K562 (cell line): Measurements from ENCODE around the gene ZBTB16. TPM values are rescaled to one million over a fixed set of nuclear protein-coding genes. Genes with fewer than 3 reads are reported as not detected.

Experiments
- ATAC-seq: fragments of 200-7000 bp; cut with Tn5 transposase; 3 replicates; pipeline ENCODE4 v1.9.1; 2020; ENCODE audit warnings: moderate library complexity
- BruUV-seq: library from RNA; stranded (reverse); fragments of 400-500 nt; replicated peaks from 2 replicates; lab custom pipeline; 2021; lab: Mats Ljungman, UMichigan
- CTCF ChIA-PET: fragments of 300-600 bp; formaldehyde crosslinking; extraction: SDS; loops from one replicate; lab custom pipeline; 2021; ENCODE audit warnings: low intra/inter-chr PET ratio; lab: Yijun Ruan, JAX
- POLR2A ChIA-PET: fragments of 300-600, 350-650 bp; sonication (Branson Sonifier 250); formaldehyde crosslinking; extraction: SDS; loops from one replicate; lab custom pipeline; 2021; ENCODE audit warnings: antibody characterized with exemption, inconsistent platforms; lab: Yijun Ruan, JAX
- DNase-seq, 4 experiments: peaks; one replicate each; pipeline versions ENCODE4 v3.0.0 to v3.0.0-alpha.2; 2011 to 2018; ENCODE audit warnings: low spot score in 3 of 4, mixed read lengths in 3 of 4; ENCODE audit errors: extremely low read depth in 1 of 4
- FAIRE-seq: peaks from 2 replicates; lab custom pipeline; 2011; peaks lifted over from hg19 to GRCh38; lab: Jason Lieb, UNC
- H2AFZ ChIP-seq: 2 replicates; pipeline ENCODE4 v1.6.0; 2011; ENCODE audit warnings: low read depth, low read length, control low read depth, inconsistent platforms
- H3K27ac ChIP-seq: fragments of 200-600 bp; 3 replicates; pipeline ENCODE4 v1.8.0; 2011; ENCODE audit warnings: low read depth, mild to moderate bottlenecking, control low read depth, inconsistent platforms, low read length, moderate library complexity, mixed read lengths; ENCODE audit errors: extremely low read depth
- H3K27me3 ChIP-seq, 2 experiments: fragments of 300-600 bp in 1 of 2; 2 replicates in 1 of 2; 3 replicates in 1 of 2; pipeline versions ENCODE4 v1.6.0 to v1.8.0; 2011; ENCODE audit warnings: inconsistent platforms in 2 of 2, low read length in 2 of 2, mild to moderate bottlenecking in 1 of 2, mixed read lengths in 1 of 2, moderate library complexity in 1 of 2; ENCODE audit not compliant: control insufficient read depth in 2 of 2, insufficient read depth in 2 of 2
- H3K36me3 ChIP-seq: fragments of 300-600 bp; 3 replicates; pipeline ENCODE4 v1.8.0; 2011; ENCODE audit warnings: mild to moderate bottlenecking, low read length, inconsistent platforms; ENCODE audit not compliant: control insufficient read depth, insufficient read depth
- H3K4me1 ChIP-seq, 2 experiments: fragments of 200-600 bp in 1 of 2; replicated peaks in 1 of 2; 2 replicates in 1 of 2; 3 replicates in 1 of 2; pipeline versions ENCODE4 v1.5.1 to v1.8.0; 2011; ENCODE audit warnings: inconsistent platforms in 2 of 2, low read length in 2 of 2, mild to moderate bottlenecking in 1 of 2, mixed read lengths in 1 of 2, moderate library complexity in 1 of 2; ENCODE audit not compliant: control insufficient read depth in 2 of 2, insufficient read depth in 2 of 2
- H3K4me2 ChIP-seq: 2 replicates; pipeline ENCODE4 v1.6.1; 2011; ENCODE audit warnings: low read length, control low read depth, inconsistent platforms, mixed read lengths; ENCODE audit not compliant: insufficient read depth
- H3K4me3 ChIP-seq: fragments of 200-600 bp; sonication (generic), shearing (Covaris generic); 2 replicates; pipeline ENCODE4 v1.5.1; 2016; ENCODE audit warnings: control low read depth, inconsistent platforms
- H3K79me2 ChIP-seq: fragments of 200-600 bp; 3 replicates; pipeline ENCODE4 v1.8.0; 2011; ENCODE audit warnings: low read length, inconsistent platforms; ENCODE audit not compliant: control insufficient read depth, insufficient read depth
- H3K9ac ChIP-seq, 2 experiments: 2 replicates each; pipeline versions ENCODE4 v1.6.0 to v1.6.1; 2011; ENCODE audit warnings: low read depth in 2 of 2, low read length in 2 of 2, control low read depth in 1 of 2, inconsistent platforms in 1 of 2, mild to moderate bottlenecking in 1 of 2, mixed read lengths in 1 of 2; ENCODE audit not compliant: insufficient read depth in 1 of 2
- H3K9me1 ChIP-seq: one replicate; pipeline ENCODE4 v1.6.0; 2011; ENCODE audit warnings: inconsistent platforms, mild to moderate bottlenecking, low read length, moderate library complexity; ENCODE audit not compliant: control insufficient read depth, insufficient read depth
- H3K9me3 ChIP-seq: replicated peaks from 2 replicates; pipeline ENCODE4 v1.5.1; 2011; ENCODE audit warnings: low read depth, low read length, inconsistent platforms; ENCODE audit not compliant: control insufficient read depth, insufficient read depth
- H4K20me1 ChIP-seq: replicated peaks from 2 replicates; pipeline ENCODE4 v1.6.1; 2011; ENCODE audit warnings: low read length, inconsistent platforms, mixed read lengths; ENCODE audit not compliant: control insufficient read depth, insufficient read depth
- CEBPB ChIP-seq: fragments of 450-650 bp; IDR thresholded peaks from 2 replicates; pipeline ENCODE4 v1.6.1; 2016; ENCODE audit warnings: missing genetic modification characterization, missing compliant biosample characterization
- EZH2 ChIP-seq: IDR thresholded peaks from 2 replicates; pipeline ENCODE4 v1.6.1; 2012; ENCODE audit warnings: low read depth, mild to moderate bottlenecking, inconsistent platforms, low read length, borderline replicate concordance
- GATAD2B ChIP-seq: fragments of 450-650 bp; IDR thresholded peaks from 2 replicates; pipeline ENCODE4 v1.6.1; 2017; ENCODE audit warnings: mild to moderate bottlenecking, borderline replicate concordance
- TAL1 ChIP-seq: fragments of 450-650 bp; IDR thresholded peaks from 2 replicates; pipeline ENCODE4 v1.6.1; 2016; ENCODE audit warnings: mild to moderate bottlenecking
- TFE3 ChIP-seq: fragments of 450-650 bp; formaldehyde crosslinking; IDR thresholded peaks from 2 replicates; pipeline ENCODE4 v1.4.0; 2020; ENCODE audit warnings: mild to moderate bottlenecking, mixed read lengths
- ZNF586 ChIP-seq: fragments of 450-650 bp; formaldehyde crosslinking; conservative IDR thresholded peaks from 2 replicates; pipeline ENCODE4 v1.4.0; 2020; ENCODE audit warnings: mild to moderate bottlenecking, moderate library complexity
- ZNF589 ChIP-seq: fragments of 200-800 bp; sonication (Bioruptor generic); IDR thresholded peaks from 2 replicates; pipeline ENCODE4 v1.6.1; 2016; ENCODE audit warnings: low read depth, missing genetic modification characterization, missing compliant biosample characterization
- WGBS: fragments of 100-300 bp; shearing (Covaris generic); methylation state at CpG from one replicate; pipeline ENCODE4 v1.1.6; 2016; ENCODE audit warnings: low coverage, mixed read lengths; ENCODE audit not compliant: insufficient coverage; ENCODE audit errors: missing lambda C conversion rate; 5-methylcytosine and 5-hydroxymethylcytosine counted together
- in situ Hi-C: fragments of 300-500 bp; cut with MboI; formaldehyde crosslinking; loops from 4 replicates; pipeline ENCODE4 v1.15.0; 2018; ENCODE audit warnings: inconsistent platforms, mixed read lengths
- intact Hi-C: fragments of 100-400 bp; cut with micrococcal nuclease; formaldehyde crosslinking; loops from 2 replicates; pipeline ENCODE4 v1.14.2; 2022
- polyA plus RNA-seq, 8 experiments: library from polyadenylated mRNA; depleted of rRNA in 4 of 8; stranded (reverse) in 5 of 8; unstranded in 3 of 8; fragments of >200 nt; fragmentation: Nextera tagmentation in 2 of 8; fragmentation: Illumina TruSeq in 1 of 8; extraction: Ambion mirVana in 2 of 8; extraction: Trizol in 1 of 8; gene quantifications; 2 replicates each; pipeline versions ENCODE4 v1.2.1 to v1.2.3, GENCODE V29; 2011 to 2014; ENCODE audit warnings: inconsistent platforms in 1 of 8, missing spikeins in 1 of 8
- total RNA-seq, 7 experiments: library from RNA; depleted of rRNA in 6 of 7; stranded (reverse); fragments of >200 nt in 6 of 7; fragmentation: Illumina TruSeq in 2 of 7; extraction: Trizol in 2 of 7; gene quantifications; 2 replicates each; pipeline versions ENCODE4 v1.2.1 to v1.2.3, GENCODE V29; 2011 to 2021; ENCODE audit warnings: low replicate concordance in 1 of 7
- TF ChIP-seq, protein P1 (sequence below): fragments of 450-650 bp; IDR thresholded peaks from 2 replicates; pipeline ENCODE4 v1.6.1; 2018; ENCODE audit warnings: mild to moderate bottlenecking, low read depth; ENCODE audit not compliant: partially characterized antibody

Gene ZBTB16
- total and polyA plus RNA-seq, 9 of the 15 experiments (the other 6 are each of a cell fraction or from before 2014, with no cell fraction given): 0.06 to 0.40 (median 0.24) TPM; not detected in 4

DNA sequence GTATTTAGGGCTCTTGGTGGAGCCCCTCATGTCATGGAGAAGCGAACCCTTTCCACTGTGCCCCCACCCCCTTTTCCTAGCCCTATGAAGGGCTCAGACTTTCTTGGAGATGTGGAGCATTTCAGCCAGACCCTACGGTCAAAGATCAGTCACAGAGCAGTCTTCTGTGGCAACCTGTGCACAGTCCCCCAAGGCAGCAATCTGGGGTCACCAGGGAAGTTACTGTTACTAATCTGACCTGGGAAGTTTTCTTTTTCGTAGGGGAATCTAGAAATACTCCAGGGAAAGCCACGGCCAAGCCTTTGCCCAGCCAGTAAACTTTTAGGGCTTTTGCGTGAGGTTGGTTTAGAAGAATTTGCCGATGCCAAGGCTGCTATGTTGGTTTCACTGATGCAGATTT is 50.6 kb downstream of the ZBTB16 start:
- intact Hi-C loops (no loop called here), in situ Hi-C loops (no loop called here)
- Histone ChIP-seq H3K27me3 (peaks cover 41 to 49% of the 10 kb centered on the region in 2 experiments), H3K79me2 (no peaks in the 10 kb centered on the region), H3K9me3 (no peaks in the 10 kb centered on the region), H3K9me1 (no peaks in the 10 kb centered on the region), H2AFZ (no peak overlapping the region), H3K4me1 (no peaks in the 10 kb centered on the region), H4K20me1 (no peaks in the 10 kb centered on the region), H3K36me3 (no peaks in the 10 kb centered on the region), H3K4me2 (no peak overlapping the region), H3K9ac (no peak overlapping the region), H3K4me3 (no peak overlapping the region), H3K27ac (no peak overlapping the region)
- ATAC-seq: no peak
- no peak for TF ChIP-seq GATAD2B
- no peak for TF ChIP-seq EZH2
- TF ChIP-seq, protein P1, sequence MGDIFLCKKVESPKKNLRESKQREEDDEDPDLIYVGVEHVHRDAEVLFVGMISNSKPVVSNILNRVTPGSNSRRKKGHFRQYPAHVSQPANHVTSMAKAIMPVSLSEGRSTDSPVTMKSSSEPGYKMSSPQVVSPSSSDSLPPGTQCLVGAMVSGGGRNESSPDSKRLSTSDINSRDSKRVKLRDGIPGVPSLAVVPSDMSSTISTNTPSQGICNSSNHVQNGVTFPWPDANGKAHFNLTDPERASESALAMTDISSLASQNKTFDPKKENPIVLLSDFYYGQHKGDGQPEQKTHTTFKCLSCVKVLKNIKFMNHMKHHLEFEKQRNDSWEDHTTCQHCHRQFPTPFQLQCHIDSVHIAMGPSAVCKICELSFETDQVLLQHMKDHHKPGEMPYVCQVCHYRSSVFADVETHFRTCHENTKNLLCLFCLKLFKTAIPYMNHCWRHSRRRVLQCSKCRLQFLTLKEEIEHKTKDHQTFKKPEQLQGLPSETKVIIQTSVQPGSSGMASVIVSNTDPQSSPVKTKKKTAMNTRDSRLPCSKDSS: no peak
- TF ChIP-seq TAL1: no peak
- TF ChIP-seq ZNF586 (CRISPR knock-in tag): no peak
- no peak for TF ChIP-seq CEBPB (tag)
- no peak for TF ChIP-seq ZNF589 (CRISPR knock-in tag)
- no peak for TF ChIP-seq TFE3
- no TSS peak for BruUV-seq
- 7% methylated on average over 5 of the region's 6 CpGs for WGBS
- no peak for DNase-seq
- ChIA-PET CTCF (no interaction called here), POLR2A (no interaction called here)
- no peak for FAIRE-seq
